NCI-H1092 treated with DMSO at 0.1 percent for 48 hours (cell line): ENCODE measurements around the gene CD59.

Experiments used
- DNase-seq: peaks from one replicate; lab custom pipeline; 2025; lab: John Stamatoyannopoulos, UW

The CD59 gene

GRCh38 chr11:33736148-33736812 is at the start of gene CD59:
TSS of gene CD59 (minus strand) at chr11:33736423. CDS start at chr11:33722445, 13,978 bp downstream.
- peak; percentile 86 for DNase-seq

GRCh38 chr11:33785609-33786008 is 49.4 kb upstream of the CD59 start:
- DNase-seq = no peak

- DNase-seq = no peak
Observed at GRCh38 chr11:33779849-33780528, 43.8 kb upstream of the CD59 start.

GRCh38 chr11:33778675-33779074 is 42.5 kb upstream of the CD59 start:
- DNase-seq = peak; percentile 7

GRCh38 chr11:33777906-33778305 is 41.7 kb upstream of the CD59 start:
- DNase-seq = no peak

GRCh38 chr11:33775832-33776470 is 39.7 kb upstream of the CD59 start:
- DNase-seq = no peak

- DNase-seq = no peak
Observed at GRCh38 chr11:33775467-33775807, 39.2 kb upstream of the CD59 start.

GRCh38 chr11:33774736-33775466 is 38.7 kb upstream of the CD59 start:
- no peak for DNase-seq

GRCh38 chr11:33773987-33774735 is 37.9 kb upstream of the CD59 start, which contains the start of gene FBXO3:
TSS of gene FBXO3 (minus strand) at chr11:33774520. CDS start at chr11:33774497, 23 bp downstream.
- DNase-seq = peak; percentile 88

GRCh38 chr11:33773404-33773986 is 37.3 kb upstream of the CD59 start:
- DNase-seq = no peak

- DNase-seq = no peak
Observed at GRCh38 chr11:33772870-33773269, 36.6 kb upstream of the CD59 start.

GRCh38 chr11:33772300-33772699 is 36.1 kb upstream of the CD59 start:
- DNase-seq = no peak

GRCh38 chr11:33770236-33770635 is 34.0 kb upstream of the CD59 start:
- no peak for DNase-seq

GRCh38 chr11:33769542-33769941 is 33.3 kb upstream of the CD59 start:
- no peak for DNase-seq

- DNase-seq = no peak
Observed at GRCh38 chr11:33767624-33768023, 31.4 kb upstream of the CD59 start.

- DNase-seq = no peak
Observed at GRCh38 chr11:33766085-33766484, 29.9 kb upstream of the CD59 start.

- DNase-seq = no peak
Observed at GRCh38 chr11:33761471-33761870, 25.2 kb upstream of the CD59 start.

- DNase-seq = no peak
Observed at GRCh38 chr11:33753304-33753967, 17.2 kb upstream of the CD59 start.

- DNase-seq = no peak
Observed at GRCh38 chr11:33751878-33752277, 15.7 kb upstream of the CD59 start.

GRCh38 chr11:33747979-33748378 is 11.8 kb upstream of the CD59 start:
- DNase-seq = peak; percentile 13

- DNase-seq = no peak
Observed at GRCh38 chr11:33743291-33743690, 7.1 kb upstream of the CD59 start.
